KOPT-K1 (cell line): ENCODE measurements around the gene GPC3.

ENCODE experiments used
- H3K27ac ChIP-seq: fragments of 200-600 bp; sonication (generic); 2 replicates; pipeline ENCODE4 v1.5.1; 2016; ENCODE audit warnings: antibody characterized with exemption, mild to moderate bottlenecking, low read depth, low read length; ENCODE audit not compliant: poor library complexity, severe bottlenecking
- H3K36me3 ChIP-seq: fragments of 200-600 bp; sonication (generic); 2 replicates; pipeline ENCODE4 v1.5.1; 2017; ENCODE audit warnings: antibody characterized with exemption, mild to moderate bottlenecking, low read length, moderate library complexity; ENCODE audit not compliant: insufficient read depth
- H3K9me3 ChIP-seq: fragments of 200-600 bp; sonication (generic); 2 replicates; pipeline ENCODE4 v1.5.1; 2017; ENCODE audit warnings: antibody characterized with exemption, low read length, mild to moderate bottlenecking; ENCODE audit not compliant: insufficient read depth, poor library complexity, severe bottlenecking

Gene GPC3

GRCh38 chrX:133697656-133698055 lies 287.7 kb downstream of the GPC3 start:
- no peaks in the 10 kb centered on the region for H3K36me3 ChIP-seq
- peak overlapping the region; percentile 69 for H3K27ac ChIP-seq
- no peaks in the 10 kb centered on the region for H3K9me3 ChIP-seq

- Histone ChIP-seq H3K27ac (no peak overlapping the region), H3K36me3 (no peaks in the 10 kb centered on the region), H3K9me3 (no peaks in the 10 kb centered on the region)
Measured at GRCh38 chrX:133689997-133690599, 295.3 kb downstream of the GPC3 start.

GRCh38 chrX:133685822-133686221 lies 299.6 kb downstream of the GPC3 start:
- Histone ChIP-seq H3K9me3 (no peaks in the 10 kb centered on the region), H3K27ac (peak overlapping the region; percentile 62), H3K36me3 (no peaks in the 10 kb centered on the region)

GRCh38 chrX:133681897-133682296 lies 303.5 kb downstream of the GPC3 start:
- H3K9me3 ChIP-seq = peaks cover 7% of the 10 kb centered on the region
- no peaks in the 10 kb centered on the region for H3K36me3 ChIP-seq
- H3K27ac ChIP-seq = peak overlapping the region; percentile 99

GRCh38 chrX:133681421-133681820 lies 304.0 kb downstream of the GPC3 start:
- peak overlapping the region; percentile 99 for H3K27ac ChIP-seq
- H3K9me3 ChIP-seq = peaks cover 7% of the 10 kb centered on the region
- H3K36me3 ChIP-seq = no peaks in the 10 kb centered on the region

GRCh38 chrX:133677123-133678063 lies 308.0 kb downstream of the GPC3 start:
- Histone ChIP-seq H3K36me3 (no peaks in the 10 kb centered on the region), H3K27ac (peak overlapping the region; percentile 99), H3K9me3 (peaks cover 7% of the 10 kb centered on the region)

GRCh38 chrX:133676344-133677122 lies 308.9 kb downstream of the GPC3 start:
- H3K36me3 ChIP-seq = no peaks in the 10 kb centered on the region
- H3K27ac ChIP-seq = peak overlapping the region; percentile 99
- H3K9me3 ChIP-seq = peaks cover 7% of the 10 kb centered on the region

GRCh38 chrX:133674726-133675470 lies 310.5 kb downstream of the GPC3 start:
- peaks cover 3% of the 10 kb centered on the region for H3K9me3 ChIP-seq
- H3K27ac ChIP-seq = peak overlapping the region; percentile 99
- no peaks in the 10 kb centered on the region for H3K36me3 ChIP-seq

GRCh38 chrX:133670383-133670782 lies 315.0 kb downstream of the GPC3 start:
- no peak overlapping the region for H3K27ac ChIP-seq
- H3K9me3 ChIP-seq = no peaks in the 10 kb centered on the region
- no peaks in the 10 kb centered on the region for H3K36me3 ChIP-seq

- no peaks in the 10 kb centered on the region for H3K9me3 ChIP-seq
- H3K36me3 ChIP-seq = no peaks in the 10 kb centered on the region
- H3K27ac ChIP-seq = no peak overlapping the region
Measured at GRCh38 chrX:133669214-133669613, 316.2 kb downstream of the GPC3 start.

- H3K36me3 ChIP-seq = no peaks in the 10 kb centered on the region
- no peak overlapping the region for H3K27ac ChIP-seq
- no peaks in the 10 kb centered on the region for H3K9me3 ChIP-seq
Measured at GRCh38 chrX:133668225-133668931, 317.0 kb downstream of the GPC3 start.

- Histone ChIP-seq H3K36me3 (no peaks in the 10 kb centered on the region), H3K27ac (no peak overlapping the region), H3K9me3 (no peaks in the 10 kb centered on the region)
Measured at GRCh38 chrX:133666256-133666655, 319.1 kb downstream of the GPC3 start.

- Histone ChIP-seq H3K36me3 (no peaks in the 10 kb centered on the region), H3K9me3 (no peaks in the 10 kb centered on the region), H3K27ac (no peak overlapping the region)
Measured at GRCh38 chrX:133661962-133662839, 323.2 kb downstream of the GPC3 start.
